VCaP (cell line): ENCODE data around the gene ADGRA1.

Experiments used
- H3K27ac ChIP-seq: fragments of 450-650 bp; 2 replicates; pipeline ENCODE4 v1.5.1; 2017
- TF ChIP-seq, protein P1 (sequence below): fragments of 450-650 bp; conservative IDR thresholded peaks from 2 replicates; pipeline ENCODE4 v1.5.1; 2017; ENCODE audit warnings: mild to moderate bottlenecking, moderate library complexity

ADGRA1 gene

DNA sequence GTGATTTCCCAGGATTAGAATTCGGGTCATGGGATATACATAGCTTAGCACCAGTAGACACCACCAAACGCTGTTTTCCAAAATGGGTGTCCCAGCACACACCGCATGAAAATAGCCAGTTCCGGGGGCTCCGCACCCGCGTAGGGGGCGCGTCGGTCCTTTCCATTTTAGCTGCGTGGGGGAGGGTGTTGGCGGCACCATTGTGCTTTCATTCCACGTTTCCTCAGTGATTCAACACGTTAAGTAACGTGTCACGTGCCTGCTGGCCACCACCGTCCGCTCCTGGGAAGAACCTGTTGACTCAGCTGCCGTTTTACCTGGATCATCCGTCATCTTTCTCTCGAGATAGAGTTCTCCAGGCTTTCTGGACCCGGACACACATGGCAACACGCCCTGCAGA lies 25.6 kb upstream of the ADGRA1 start:
- TF ChIP-seq, protein P1, sequence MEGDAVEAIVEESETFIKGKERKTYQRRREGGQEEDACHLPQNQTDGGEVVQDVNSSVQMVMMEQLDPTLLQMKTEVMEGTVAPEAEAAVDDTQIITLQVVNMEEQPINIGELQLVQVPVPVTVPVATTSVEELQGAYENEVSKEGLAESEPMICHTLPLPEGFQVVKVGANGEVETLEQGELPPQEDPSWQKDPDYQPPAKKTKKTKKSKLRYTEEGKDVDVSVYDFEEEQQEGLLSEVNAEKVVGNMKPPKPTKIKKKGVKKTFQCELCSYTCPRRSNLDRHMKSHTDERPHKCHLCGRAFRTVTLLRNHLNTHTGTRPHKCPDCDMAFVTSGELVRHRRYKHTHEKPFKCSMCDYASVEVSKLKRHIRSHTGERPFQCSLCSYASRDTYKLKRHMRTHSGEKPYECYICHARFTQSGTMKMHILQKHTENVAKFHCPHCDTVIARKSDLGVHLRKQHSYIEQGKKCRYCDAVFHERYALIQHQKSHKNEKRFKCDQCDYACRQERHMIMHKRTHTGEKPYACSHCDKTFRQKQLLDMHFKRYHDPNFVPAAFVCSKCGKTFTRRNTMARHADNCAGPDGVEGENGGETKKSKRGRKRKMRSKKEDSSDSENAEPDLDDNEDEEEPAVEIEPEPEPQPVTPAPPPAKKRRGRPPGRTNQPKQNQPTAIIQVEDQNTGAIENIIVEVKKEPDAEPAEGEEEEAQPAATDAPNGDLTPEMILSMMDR, result no peak
- no peak overlapping the region for H3K27ac ChIP-seq

DNA sequence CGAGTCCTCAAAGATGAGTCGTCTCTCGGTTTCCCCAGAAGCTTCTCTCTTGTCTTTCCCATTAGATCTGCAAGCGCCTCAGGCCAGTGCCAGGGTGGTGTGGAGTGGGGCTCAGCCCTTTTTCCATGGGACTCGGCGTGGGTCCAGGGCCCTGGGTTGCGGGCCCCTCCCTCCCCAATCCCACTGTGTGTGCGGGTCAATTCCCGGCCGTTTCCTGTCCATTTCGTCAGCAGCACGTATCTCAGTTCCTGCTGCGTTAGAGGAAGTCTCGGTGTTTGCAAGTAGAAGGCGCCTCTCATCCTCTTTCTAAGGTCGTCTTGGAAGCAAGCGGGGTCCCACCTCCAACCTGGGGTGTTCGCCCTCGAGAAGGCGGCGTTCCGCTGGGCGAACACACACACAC lies 25.1 kb upstream of the ADGRA1 start:
- TF ChIP-seq, protein P1, result no peak

DNA sequence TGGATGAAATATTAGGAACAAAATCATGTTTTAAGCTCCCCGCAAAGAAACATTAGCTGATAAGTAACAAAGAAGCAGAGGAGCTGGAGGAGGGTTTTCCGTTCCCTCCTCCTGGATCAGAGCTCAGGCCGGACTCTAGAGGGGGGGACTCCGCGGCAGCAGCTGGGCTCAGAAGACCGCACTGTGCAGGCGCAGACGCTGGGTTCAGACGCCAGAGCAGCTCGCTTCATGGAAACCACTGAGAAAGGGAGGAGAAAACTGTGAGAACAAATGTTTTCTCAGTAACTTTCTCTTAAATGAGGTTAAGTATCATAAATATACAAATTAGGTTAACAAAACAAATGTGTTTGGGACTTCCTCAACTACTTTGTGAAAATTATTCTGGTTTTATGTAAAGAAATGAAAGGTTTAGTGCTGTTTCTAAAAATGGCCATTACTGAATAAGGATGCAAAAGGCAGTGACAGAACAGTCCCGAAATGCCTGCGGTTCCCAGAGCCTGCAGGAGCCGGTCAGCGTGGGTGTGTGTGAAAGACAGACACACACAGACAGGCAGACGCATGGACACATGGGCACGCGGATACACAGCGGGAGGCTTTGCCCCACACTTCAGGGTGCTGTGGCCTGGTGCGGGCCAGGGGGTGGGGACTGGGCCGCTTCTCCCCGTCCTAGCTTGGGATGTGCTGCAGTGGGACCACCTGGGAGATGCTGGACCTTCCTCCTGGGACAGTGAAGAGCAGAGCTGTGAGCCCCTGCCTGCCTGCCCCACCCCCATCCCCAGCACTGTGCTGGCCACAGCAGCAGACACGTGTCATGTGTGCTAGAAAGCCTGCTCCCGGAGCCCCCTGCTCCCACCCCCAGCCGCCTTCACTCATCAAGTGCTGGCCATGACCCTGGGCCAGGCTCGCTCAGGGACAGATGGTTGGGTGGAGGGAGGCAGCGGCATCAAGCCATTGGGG lies 20.3 kb upstream of the ADGRA1 start:
- H3K27ac ChIP-seq, result no peak overlapping the region
- TF ChIP-seq, protein P1, result no peak

More for the DNA sequence above, 25.1 kb upstream of the ADGRA1 start:
- no peak overlapping the region for H3K27ac ChIP-seq

DNA sequence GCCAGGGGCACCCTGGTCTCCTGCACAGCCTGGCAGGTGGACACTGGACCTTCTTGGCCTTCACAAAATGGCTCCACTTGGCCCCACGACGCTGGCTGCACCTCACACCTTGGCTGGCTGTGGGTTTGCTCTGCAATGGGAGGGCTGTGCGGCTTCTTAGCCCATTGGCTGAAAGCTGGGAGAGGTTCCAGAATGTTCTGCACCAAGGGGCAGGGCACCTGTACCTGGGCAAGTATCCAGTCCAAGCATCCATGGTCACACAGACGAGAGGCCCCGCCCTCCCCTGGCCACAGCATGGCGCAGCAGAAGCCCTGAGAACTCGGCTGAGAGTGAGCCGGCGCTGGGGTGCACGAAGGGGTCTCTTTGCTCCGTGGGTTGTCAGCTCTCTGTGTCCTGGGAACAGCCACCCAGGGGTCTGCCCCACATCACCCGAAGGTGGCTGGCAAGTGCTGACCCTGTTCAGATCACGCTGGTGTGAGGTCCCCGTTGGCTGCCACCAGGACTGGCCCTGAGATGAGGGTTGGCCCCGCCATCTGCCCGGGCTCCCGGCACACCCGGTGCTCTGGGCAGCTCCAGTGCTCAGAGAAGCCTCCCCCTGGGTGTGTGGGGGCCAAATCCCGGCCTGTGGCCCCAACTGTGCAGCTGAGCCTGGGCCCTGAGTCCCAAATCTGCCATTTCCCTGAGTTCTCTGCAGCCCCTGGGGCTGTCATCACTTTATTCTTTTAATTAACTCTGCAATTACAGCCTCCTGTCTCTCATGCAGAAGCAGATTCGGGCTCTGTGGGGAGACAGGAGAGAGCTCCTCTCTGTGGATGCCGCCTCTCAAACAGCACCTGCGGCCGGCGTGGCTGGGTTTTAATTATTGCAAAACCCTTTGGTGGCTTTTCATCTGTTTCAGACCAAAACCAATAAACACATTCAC lies 19.4 kb upstream of the ADGRA1 start:
- TF ChIP-seq, protein P1, result no peak
- H3K27ac ChIP-seq, result no peak overlapping the region; the same call in 1 of the 2 replicates

DNA sequence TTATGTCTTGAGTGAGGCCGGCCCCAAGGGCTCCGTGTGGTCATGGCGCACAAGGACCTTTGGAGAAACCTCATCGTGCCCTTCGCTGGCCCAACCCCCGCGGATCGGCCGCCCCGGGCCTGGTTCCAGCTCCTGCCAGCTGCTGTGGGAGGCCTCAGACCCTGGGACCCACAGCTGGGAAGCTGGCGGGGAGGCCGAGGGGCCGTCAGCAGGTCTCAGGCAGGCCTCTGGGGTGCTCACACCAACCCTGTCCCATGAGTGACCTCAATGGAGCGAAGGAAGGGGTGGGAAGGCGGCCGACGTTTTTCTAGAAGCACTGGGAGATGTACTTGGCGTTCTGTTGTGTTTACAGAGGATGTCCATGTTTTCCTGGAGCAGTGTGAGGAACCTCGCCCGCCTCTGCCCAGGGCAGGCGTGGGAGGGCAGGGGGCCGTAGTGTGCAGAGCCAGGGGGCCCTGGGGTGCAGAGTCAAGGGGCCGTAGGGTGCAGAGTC lies 18.6 kb upstream of the ADGRA1 start:
- TF ChIP-seq, protein P1, result no peak
- H3K27ac ChIP-seq, result no peak overlapping the region; the same call in 1 of the 2 replicates

DNA sequence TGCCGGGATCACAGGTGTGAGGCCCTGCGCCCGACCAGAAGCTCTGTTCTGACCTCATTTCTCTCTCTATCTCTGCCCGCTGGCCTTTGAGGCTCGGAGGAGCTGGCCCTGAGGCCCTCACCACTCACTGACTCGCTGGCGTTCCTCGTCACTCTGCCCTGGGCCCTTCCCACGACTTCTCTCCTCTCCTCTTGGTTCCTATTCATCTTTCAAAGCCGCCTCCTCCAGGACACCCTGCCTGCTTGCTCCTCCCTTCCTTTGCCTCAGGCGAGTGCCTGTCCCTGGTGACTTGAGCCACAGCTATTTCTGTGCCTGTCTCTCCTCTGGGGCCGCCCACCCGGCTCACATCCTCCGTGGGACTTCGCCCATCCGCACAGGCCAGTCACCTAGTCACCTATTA lies 17.3 kb upstream of the ADGRA1 start:
- no peak overlapping the region for H3K27ac ChIP-seq
- TF ChIP-seq, protein P1, result no peak

DNA sequence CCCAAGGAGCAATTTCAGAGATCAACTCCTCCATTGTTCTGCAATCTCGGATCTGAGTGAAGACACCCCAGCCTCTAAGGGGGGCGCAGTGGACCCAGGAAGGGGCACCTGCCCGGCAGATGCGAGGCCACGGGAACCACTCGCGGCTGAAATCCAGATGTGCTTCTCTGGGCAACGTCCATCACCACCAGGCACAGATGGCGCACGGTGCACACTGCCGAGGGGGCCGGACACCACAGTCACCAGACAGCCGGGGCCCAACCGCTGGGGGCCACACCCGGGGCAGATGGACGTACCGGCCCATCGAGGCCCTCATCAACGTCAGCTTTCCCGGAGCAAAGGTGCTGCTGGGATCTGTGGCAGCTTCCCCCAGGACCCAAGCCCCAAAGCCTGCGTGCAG lies 16.9 kb upstream of the ADGRA1 start:
- TF ChIP-seq, protein P1, result no peak
- no peak overlapping the region for H3K27ac ChIP-seq
